GM23338 (cell line): Measurements from ENCODE around the gene ATP9B. TPM values are rescaled to one million over a fixed set of nuclear protein-coding genes. Genes with fewer than 3 reads are reported as not detected.

Source experiments
- CREB1 ChIP-seq: fragments of 250-450 bp; sonication (Bioruptor Pico); IDR thresholded peaks from 2 replicates; pipeline ENCODE4 v1.5.0; 2020; ENCODE audit warnings: low read depth, mild to moderate bottlenecking, moderate library complexity
- ETS1 ChIP-seq: IDR thresholded peaks from 2 replicates; pipeline ENCODE4 v1.6.1; 2016; ENCODE audit warnings: antibody characterized with exemption
- POLR2AphosphoS5 ChIP-seq: IDR thresholded peaks from 2 replicates; pipeline ENCODE4 v1.6.1; 2016; ENCODE audit warnings: antibody characterized with exemption, low read depth
- polyA plus RNA-seq: library from polyadenylated mRNA; unstranded; fragments of >200 nt; fragmentation: Nextera tagmentation; extraction: Ambion mirVana; gene quantifications from 2 replicates; pipeline ENCODE4 v1.2.1, GENCODE V29; 2016
- total RNA-seq: library from RNA; depleted of rRNA; stranded (reverse); fragments of >200 nt; shearing (Covaris generic); gene quantifications from 2 replicates; pipeline ENCODE4 v1.2.3, GENCODE V29; 2014
- TF ChIP-seq, protein P1 (sequence below), 2 experiments: fragments of 200-600 bp in 1 of 2; sonication (generic) in 1 of 2; conservative IDR thresholded peaks; 2 replicates each; pipeline versions ENCODE4 v1.5.1 to v1.6.1; 2016 to 2017; ENCODE audit warnings: antibody characterized with exemption in 2 of 2, low read depth in 2 of 2, mild to moderate bottlenecking in 2 of 2, moderate library complexity in 1 of 2
- TF ChIP-seq, protein P2 (sequence below): fragments of 250-450 bp; sonication (Bioruptor Pico); IDR thresholded peaks from 2 replicates; pipeline ENCODE4 v1.5.0; 2020; ENCODE audit warnings: mild to moderate bottlenecking, moderate library complexity

ATP9B gene
- total and polyA plus RNA-seq, 2 experiments from 2014 or later: 14.2 to 25.6 TPM

- TF ChIP-seq ETS1: no peak
- TF ChIP-seq POLR2AphosphoS5: no peak
- TF ChIP-seq, protein P1, sequence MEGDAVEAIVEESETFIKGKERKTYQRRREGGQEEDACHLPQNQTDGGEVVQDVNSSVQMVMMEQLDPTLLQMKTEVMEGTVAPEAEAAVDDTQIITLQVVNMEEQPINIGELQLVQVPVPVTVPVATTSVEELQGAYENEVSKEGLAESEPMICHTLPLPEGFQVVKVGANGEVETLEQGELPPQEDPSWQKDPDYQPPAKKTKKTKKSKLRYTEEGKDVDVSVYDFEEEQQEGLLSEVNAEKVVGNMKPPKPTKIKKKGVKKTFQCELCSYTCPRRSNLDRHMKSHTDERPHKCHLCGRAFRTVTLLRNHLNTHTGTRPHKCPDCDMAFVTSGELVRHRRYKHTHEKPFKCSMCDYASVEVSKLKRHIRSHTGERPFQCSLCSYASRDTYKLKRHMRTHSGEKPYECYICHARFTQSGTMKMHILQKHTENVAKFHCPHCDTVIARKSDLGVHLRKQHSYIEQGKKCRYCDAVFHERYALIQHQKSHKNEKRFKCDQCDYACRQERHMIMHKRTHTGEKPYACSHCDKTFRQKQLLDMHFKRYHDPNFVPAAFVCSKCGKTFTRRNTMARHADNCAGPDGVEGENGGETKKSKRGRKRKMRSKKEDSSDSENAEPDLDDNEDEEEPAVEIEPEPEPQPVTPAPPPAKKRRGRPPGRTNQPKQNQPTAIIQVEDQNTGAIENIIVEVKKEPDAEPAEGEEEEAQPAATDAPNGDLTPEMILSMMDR (conservative IDR thresholded peaks at IDR 0.05; ENCODE audit: low read depth in 2 of 2): no peak
- no peak for TF ChIP-seq CREB1
- TF ChIP-seq, protein P2, sequence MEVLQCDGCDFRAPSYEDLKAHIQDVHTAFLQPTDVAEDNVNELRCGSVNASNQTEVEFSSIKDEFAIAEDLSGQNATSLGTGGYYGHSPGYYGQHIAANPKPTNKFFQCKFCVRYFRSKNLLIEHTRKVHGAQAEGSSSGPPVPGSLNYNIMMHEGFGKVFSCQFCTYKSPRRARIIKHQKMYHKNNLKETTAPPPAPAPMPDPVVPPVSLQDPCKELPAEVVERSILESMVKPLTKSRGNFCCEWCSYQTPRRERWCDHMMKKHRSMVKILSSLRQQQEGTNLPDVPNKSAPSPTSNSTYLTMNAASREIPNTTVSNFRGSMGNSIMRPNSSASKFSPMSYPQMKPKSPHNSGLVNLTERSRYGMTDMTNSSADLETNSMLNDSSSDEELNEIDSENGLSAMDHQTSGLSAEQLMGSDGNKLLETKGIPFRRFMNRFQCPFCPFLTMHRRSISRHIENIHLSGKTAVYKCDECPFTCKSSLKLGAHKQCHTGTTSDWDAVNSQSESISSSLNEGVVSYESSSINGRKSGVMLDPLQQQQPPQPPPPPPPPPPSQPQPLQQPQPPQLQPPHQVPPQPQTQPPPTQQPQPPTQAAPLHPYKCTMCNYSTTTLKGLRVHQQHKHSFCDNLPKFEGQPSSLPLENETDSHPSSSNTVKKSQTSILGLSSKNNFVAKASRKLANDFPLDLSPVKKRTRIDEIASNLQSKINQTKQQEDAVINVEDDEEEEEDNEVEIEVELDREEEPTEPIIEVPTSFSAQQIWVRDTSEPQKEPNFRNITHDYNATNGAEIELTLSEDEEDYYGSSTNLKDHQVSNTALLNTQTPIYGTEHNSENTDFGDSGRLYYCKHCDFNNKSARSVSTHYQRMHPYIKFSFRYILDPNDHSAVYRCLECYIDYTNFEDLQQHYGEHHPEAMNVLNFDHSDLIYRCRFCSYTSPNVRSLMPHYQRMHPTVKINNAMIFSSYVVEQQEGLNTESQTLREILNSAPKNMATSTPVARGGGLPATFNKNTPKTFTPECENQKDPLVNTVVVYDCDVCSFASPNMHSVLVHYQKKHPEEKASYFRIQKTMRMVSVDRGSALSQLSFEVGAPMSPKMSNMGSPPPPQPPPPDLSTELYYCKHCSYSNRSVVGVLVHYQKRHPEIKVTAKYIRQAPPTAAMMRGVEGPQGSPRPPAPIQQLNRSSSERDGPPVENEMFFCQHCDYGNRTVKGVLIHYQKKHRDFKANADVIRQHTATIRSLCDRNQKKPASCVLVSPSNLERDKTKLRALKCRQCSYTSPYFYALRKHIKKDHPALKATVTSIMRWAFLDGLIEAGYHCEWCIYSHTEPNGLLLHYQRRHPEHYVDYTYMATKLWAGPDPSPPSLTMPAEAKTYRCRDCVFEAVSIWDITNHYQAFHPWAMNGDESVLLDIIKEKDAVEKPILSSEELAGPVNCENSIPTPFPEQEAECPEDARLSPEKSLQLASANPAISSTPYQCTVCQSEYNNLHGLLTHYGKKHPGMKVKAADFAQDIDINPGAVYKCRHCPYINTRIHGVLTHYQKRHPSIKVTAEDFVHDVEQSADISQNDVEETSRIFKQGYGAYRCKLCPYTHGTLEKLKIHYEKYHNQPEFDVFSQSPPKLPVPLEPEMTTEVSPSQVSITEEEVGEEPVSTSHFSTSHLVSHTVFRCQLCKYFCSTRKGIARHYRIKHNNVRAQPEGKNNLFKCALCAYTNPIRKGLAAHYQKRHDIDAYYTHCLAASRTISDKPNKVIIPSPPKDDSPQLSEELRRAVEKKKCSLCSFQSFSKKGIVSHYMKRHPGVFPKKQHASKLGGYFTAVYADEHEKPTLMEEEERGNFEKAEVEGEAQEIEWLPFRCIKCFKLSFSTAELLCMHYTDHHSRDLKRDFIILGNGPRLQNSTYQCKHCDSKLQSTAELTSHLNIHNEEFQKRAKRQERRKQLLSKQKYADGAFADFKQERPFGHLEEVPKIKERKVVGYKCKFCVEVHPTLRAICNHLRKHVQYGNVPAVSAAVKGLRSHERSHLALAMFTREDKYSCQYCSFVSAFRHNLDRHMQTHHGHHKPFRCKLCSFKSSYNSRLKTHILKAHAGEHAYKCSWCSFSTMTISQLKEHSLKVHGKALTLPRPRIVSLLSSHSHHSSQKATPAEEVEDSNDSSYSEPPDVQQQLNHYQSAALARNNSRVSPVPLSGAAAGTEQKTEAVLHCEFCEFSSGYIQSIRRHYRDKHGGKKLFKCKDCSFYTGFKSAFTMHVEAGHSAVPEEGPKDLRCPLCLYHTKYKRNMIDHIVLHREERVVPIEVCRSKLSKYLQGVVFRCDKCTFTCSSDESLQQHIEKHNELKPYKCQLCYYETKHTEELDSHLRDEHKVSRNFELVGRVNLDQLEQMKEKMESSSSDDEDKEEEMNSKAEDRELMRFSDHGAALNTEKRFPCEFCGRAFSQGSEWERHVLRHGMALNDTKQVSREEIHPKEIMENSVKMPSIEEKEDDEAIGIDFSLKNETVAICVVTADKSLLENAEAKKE (CRISPR knock-in tag): no peak
Measured at GRCh38 chr18:79400091-79400590, 330.9 kb downstream of the ATP9B start (continued).
